Measurements from ENCODE around the gene SFSWAP.

DNA sequence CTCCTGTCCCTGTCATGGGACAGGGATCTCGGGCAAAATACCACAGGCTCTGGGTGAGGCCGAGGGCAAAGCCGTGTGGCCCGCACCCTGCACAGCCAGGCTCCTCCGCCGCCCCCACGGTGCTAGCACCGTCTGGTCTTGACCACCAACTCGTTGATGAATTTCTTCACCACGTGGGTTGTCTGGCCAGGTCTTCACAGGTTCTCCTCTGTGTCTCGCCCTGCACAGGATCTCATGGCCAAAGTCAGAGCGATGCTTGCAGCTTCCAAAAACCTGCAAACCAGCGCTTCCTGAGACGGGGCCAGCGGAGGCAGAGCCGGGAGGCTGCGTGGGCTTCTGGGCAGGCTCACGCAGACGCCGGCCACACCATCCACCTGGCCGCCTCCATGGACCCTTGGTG, 88.3 kb downstream of the SFSWAP start:
- TF ChIP-seq CTCF (IDR thresholded peaks at IDR 0.05) (no peak), POLR2A (IDR thresholded peaks at IDR 0.05) (no peak)
